Measurements from ENCODE around the gene FHIT.

The FHIT gene

DNA sequence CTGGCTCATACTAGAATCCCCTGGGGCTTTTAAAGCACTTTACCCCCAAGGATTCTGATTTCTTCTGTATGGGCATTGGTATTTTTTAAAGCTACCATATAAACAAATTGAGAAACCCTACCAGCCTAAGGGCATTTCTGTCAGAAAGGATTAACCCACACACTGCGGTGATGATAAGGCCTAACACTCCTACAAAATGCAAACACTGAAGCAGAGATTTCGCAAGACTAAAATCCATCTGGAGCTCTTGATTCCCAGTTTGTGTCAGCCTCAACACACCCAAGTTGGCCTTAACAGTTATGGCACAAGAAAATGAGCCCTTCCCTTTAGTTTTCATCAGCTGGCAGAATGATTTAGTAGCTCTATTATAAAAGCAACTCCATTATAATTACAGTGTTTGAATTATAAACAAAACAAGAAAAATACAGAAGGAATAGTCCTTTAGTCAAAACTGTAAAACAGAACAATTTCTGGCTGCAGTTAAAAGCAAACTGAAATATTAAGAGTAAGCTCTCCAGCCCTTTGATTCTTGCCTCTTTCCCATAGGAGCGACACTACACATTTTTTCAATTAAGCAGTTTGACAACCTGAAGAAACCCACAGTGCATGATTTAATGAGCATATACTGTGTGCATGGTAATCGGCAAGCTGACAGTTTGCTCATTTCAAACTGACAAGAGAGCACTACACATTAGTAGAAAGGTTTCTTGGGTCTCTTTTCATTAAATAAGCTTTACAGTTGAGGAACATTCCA lies 441.2 kb downstream of the FHIT start:
- peak; percentile 17 for DNase-seq

DNA sequence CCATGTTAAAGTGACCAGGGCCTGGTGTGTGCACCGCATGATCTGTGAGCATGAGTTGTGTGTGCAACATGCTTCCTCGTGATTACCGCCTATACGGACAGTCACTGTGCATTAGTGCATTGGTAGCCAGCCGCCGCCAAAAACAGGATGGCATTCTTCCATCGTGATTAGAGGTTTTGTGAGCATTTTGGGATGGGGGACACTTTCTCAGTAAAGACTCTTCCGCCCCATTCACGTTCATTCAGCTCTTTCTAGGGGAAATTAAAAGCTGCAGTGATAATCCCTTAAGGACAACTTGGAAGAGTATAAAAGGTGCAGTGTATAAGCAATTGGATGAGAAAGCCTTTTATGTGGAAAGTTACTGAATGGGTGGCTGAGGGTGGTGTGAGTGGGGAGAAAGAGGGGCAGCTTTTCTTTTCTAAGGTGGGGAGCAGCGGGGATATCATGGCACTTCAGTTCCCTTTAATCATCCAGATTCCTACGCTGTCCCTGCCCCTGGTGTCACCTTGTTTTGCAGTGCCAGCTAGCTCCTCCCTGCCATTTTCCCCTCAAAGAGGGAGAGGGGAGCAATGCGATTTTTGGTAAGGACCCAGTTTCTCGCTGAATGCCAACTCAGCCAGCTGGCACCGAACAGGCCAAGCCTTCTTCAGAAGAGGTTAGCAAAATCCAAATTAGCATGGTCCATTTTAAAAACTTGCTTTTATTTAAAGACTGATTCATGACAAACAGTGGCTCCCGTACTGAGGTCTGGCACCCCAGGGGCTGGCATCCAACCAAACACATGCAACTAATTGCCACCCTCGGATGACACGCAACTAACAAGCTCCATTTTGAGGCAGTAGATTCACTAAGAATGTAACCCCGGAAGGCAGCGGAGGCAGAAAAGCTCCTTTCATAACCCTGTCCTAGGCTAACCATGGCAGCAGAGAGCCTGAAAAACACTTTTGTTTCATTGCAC lies 447.8 kb downstream of the FHIT start:
- DNase-seq: no peak

DNA sequence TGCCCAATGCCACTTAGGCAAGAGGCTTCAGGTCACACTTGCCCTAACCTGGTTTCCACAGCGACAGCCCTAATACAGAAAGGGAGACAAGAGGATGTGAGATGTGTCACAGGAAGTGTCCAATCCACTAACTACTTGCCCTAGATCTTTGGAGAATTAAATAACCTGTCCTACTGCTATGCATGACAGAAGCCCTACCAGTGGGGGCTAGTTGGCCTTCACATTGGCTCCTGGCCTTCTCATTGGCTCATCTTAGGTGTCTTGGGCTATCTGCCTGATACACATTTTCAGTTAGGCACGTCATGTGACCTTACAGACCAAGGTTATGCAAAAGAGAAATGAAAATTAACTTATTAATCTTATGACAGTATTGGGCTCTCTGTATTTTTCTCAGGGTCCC lies 449.9 kb downstream of the FHIT start:
- DNase-seq: no peak

DNA sequence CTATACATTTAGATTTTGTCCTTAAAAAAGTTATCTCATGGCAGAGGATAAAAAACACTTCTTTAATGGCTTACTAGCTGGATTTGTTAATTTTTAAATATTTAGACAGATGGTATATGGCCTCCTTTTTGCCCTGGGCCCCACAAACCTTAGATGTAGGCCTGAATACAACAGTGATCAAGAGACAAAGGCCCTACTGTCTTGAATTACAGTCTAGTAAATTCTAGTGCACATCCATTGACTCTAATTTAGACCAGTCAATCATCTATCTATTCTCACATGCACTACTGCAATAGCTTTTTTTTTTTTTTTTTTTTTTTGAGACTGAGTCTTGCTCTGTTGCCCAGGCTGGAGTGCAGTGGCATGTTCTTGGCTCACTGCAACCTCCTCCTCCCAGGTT lies 452.8 kb downstream of the FHIT start:
- no peak for DNase-seq

DNA sequence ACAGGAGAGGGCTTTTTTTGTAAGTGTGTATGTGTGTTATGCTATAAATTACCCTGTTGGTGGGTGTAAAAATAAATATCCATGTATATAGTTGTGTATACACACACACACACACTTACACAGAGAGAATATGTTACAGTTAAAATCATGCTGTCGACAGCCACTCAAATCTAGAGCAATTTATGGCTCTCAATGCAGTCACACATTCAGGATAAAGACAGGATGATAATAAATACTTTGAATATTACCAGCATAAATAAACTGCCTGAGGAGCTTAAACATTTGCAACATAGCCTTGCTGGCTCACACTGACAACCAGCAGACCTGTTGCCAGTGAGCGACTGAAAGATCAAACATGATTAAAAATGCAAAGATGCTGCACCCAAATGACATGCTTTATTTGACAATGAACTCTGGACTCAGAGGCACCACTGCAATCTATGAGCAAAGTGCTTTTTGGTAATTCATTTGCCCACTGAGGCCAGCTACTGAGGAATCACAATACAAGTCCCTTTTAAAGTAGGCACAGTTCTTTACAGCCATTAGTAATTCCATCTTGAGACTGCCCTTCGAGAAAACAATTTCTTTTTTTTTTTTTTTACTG lies 458.9 kb downstream of the FHIT start:
- DNase-seq: no peak

DNA sequence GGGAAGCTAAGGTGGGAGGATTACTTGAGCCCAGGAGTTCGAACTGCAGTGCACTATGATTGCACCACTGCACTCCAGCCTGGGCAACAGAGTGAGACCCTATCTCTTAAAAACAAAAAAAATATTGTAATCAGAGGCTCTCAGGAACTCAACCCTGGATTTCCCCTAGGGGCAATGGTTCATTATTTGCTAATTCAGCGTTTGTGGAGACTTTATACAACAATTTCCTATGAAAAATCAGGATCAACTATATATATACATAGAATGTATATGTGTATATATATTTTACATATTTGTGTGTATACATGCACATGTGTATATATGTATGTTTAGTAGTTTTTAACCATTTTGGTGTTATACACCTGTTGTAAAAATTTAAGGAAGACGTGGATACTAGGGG lies 463.1 kb downstream of the FHIT start:
- DNase-seq: no peak

DNA sequence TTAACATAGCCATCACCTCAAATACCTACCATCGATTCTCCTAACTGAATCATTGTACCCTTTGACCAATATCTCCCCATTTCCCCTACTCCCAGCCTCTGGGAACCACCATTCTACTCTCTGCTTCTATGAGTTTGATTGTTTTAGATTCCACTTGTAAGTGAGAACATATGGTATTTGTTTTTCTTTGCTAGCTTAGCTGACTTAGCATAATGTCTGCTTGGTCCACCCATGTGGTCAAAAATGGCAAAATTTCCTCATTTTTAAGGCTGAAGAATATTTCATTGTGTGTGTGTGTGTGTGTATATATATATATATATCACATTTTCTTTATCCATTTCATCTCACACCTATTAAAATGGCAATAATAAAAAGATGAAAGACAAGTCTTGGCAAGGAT lies 469.3 kb downstream of the FHIT start:
- no peak for DNase-seq

DNA sequence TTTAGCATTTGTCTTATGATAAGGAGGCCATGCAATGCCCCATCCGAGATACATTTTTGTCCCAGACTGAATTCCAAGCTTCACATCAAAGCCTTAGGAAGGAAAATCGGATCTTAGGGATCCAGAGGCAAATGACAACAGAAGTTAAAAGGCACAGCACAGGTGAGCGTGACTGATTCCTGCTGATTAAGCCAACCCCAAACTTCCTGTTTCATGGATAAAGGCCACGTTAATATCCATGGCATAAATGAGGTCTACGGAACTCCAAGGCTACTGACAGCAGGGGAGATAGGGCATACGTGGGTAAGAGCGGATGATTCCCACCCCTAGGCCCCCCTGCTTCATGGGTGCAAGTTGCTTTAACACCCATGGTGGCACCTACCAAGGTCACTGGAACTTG lies 471.6 kb downstream of the FHIT start:
- DNase-seq: no peak

DNA sequence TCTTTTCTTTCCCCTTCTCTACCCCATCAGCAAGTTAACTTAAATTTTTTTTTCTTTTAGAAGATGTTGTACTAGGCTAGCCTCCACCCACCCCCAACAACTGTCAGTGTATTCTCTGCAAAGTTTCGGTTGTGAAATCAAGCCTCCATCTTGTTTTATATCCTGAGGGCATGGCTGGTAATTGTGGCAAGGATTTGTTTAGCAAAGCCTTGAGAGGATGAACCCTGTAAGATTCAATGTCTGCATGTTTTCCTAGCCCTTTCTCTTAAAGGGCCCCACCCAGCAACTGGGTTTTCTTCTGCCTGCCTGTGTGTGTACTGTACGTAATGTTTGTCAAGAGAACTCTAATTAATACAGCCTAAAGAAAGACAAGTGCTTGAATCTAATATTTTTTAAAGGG lies 475.3 kb downstream of the FHIT start:
- DNase-seq: no peak

DNA sequence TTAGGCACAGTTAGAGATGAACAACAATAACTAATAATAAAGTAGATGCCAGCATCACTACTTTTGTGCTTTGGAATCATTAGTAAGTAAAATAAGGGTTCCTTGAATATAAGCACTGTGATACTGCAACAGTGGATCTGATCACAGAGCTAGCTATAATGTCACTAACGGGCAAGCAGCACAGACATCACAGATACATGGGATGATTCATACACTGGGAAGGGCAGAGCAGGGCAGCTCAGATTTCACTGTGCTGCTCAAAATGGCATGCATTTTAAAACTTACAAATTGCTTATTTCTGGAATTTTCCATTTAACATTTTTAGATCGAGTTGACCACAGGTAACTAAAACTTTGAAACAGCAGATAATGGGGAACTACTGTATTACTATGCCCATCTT lies 476.6 kb downstream of the FHIT start:
- DNase-seq: no peak

DNA sequence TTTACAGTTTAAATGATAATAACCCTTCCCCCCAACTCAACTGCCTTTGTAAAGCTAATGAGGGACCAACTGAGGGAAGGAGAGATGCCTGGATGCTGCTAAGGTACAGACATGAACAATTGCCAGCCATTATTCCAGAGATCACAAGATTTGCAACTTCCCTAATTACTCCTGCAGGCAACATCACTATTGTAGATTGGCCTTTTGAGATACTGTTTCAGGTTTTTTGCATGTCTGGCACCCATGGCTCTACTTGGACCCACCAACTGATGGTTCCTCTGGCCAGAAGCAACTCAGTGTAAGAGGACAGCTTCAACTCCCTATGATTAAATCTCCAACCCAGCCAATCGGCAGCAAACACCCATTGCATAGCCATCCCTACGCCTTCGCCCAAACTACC lies 478.7 kb downstream of the FHIT start:
- no peak for DNase-seq

DNA sequence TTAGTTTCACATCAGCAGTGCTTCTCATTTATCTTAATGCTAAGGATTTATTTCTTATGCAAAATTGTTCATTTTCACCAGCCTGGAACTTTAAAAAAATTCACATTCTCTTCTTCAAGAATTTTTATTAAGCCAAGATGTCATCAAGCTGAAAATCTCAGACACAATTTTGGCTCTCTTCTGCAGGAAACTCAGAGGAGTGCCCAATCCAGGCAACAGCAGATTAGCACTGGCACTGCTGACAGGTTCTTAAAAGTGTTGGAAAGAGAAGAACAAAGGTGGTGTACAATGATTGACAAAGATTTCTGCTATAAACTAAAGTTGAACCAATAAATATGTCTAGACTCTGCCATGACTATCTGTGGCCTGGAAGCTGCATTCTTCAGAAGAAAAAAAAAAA lies 479.5 kb downstream of the FHIT start:
- no peak for DNase-seq

DNA sequence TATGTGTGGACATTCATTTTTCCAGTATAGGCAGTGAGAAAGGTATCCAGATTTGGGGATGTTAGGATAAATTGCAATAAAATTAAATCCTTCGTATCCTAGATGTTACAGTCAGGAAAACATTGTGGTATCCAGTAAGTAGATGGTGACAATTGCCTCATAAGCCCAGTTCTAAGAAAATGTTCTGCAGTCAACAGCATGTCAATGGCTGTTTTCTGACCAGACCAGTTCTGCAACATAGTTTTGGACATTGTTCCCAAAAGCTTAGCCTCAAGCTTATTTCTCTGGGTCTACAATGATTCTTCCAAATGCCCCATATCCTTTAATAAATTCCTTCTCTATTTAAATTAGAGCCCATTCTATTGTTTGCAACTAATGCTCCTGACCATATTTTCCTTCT lies 480.7 kb downstream of the FHIT start:
- DNase-seq: no peak

DNA sequence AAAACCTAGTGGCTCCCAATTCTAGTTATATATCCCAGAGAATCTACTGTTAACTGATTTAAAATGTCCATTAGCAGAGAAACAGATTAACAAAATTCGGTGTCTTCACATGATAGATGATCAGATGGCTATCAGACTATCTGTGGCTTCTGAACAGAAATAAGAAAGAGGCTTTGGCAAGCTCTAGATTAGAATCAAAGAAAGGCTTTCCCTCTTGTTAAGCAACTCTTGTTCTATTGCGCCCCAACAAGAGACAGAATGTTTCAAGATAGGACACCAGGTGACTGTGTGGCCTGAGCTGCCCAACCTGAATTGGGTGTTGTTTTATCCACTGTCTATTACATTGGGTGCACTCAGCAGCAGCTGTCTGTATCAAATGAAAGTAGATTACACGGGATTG lies 483.7 kb downstream of the FHIT start:
- no peak for DNase-seq

DNA sequence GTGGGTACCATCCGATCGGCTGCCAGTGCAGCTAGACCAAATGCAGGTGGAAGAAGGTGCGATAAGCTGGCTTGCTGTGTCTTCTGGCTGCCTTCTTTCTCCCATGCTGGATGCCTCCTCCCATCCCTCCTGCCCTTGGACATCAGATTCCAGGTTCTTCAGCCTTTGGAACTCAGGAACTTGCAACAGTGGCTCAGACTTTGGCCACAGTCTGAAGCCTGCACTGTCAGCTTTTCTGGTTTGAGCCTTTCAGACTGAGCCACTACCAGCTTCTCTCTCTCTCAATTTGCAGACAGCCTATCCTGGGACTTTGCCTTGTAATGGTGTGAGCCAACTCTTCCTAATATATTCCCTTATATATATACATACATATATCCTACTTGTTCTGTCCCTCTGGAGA lies 485.5 kb downstream of the FHIT start:
- DNase-seq: no peak

DNA sequence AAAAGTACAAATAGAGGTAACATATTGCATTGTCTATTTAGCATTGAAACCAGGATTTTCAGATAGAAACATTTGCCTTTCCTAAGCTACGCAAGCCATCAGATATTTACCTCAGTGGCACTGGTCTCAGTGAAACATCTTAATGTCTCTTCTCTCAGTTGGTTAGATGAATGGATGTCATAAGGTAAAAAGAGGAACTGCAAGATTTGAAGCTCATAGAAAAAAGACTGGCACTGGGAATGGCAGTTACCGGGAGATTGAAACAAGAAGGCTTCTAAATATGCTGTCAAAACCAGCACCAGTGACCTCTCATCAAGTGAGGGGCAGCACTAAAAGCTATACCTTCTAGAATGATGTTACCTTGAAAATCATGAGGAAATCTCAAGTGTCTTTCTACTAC lies 486.4 kb downstream of the FHIT start:
- no peak for DNase-seq

DNA sequence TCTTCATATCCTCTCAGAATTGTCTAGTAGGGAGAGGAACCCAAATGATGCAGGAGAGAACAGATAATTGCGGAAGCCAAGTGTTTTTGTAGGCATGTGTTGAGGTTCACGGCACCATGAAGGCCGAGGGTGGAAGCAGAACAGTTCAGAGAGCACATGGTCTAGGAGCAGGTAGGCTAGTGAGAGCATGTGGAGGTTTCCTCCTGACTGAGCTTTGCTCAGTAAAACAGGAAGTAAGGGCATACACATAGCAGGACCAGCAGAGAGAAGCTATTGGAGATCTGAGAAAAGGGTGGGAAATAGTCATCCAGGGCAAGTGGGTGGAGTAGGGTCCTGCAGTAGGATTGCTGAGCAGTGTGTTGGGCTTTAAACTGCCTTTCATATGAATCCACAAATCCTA lies 491.1 kb downstream of the FHIT start:
- no peak for DNase-seq

DNA sequence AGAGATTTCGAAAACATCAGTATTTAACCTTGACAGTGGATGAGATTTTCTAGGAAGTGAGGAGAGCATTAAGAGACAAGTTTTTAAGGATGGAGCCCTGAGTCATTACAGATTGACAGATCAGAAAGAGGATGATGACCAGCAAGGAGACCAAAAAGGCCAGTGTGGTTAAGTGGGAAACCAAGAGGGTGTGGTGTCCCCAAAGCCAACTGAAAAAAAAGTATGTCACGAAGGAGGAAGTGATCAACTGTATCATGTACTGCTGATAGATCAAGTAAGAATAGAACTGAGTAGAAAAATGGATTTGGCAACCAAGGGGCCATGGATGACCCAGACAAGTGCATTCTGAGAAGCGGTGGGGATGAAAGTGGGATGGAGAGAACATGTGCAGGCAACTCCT lies 491.8 kb downstream of the FHIT start:
- DNase-seq: no peak

DNA sequence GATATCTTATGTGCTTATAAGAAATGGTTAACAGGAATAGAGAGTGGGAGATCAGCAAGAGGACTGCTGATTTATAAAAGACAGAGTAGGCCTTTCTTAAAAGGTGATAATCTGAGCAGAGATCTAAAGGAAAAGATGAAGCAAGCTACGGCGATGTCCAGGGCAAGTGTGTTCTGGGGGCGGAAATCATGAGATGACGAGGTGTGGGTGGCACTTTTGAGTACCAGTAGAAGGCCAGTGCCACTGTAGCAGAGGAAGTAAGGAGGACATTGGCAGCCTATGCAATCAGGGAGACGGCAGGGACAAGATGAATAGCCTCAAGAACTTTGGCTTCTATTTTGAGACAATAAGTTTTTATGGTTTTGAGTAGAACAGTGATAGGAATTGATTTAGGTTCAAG lies 492.4 kb downstream of the FHIT start:
- DNase-seq: no peak

DNA sequence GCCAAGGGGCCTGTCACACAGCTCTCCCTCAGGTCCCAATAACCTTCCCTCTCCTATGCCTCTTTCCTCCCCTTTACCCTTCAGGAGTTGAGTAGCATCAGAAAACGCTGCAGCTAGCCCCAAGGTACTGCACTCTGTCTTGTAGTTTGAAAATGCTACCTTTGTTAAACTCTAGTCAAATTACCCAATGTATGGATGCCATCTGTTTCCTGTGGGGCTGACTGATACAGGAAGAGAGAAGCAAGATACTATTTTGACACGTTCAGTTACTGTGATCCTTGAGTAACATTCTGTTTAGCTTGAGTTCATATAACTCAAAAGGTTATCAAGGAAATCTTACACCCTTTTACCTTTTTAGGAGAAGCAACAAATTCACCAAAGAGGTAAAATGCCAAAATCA lies 493.1 kb downstream of the FHIT start:
- DNase-seq: no peak

DNA sequence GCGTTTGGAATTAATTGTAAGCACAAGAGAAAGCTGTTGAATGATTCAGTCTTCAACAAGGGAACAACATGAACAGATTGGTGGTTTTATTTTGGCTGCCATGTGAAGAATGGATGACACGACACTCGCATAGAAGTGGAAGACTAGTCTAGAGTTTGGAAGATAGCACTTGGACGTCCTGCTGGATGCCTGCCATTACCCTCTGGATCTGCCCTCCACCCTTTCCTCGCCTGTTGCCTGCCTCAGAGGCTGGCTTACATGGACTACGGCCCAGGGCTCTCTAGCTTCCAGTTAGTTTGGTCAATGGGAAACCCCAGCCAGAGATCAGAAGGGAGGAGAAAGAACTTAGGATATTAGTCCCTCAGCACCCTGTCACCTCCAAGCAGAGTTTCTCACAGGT lies 493.5 kb downstream of the FHIT start:
- DNase-seq: no peak

DNA sequence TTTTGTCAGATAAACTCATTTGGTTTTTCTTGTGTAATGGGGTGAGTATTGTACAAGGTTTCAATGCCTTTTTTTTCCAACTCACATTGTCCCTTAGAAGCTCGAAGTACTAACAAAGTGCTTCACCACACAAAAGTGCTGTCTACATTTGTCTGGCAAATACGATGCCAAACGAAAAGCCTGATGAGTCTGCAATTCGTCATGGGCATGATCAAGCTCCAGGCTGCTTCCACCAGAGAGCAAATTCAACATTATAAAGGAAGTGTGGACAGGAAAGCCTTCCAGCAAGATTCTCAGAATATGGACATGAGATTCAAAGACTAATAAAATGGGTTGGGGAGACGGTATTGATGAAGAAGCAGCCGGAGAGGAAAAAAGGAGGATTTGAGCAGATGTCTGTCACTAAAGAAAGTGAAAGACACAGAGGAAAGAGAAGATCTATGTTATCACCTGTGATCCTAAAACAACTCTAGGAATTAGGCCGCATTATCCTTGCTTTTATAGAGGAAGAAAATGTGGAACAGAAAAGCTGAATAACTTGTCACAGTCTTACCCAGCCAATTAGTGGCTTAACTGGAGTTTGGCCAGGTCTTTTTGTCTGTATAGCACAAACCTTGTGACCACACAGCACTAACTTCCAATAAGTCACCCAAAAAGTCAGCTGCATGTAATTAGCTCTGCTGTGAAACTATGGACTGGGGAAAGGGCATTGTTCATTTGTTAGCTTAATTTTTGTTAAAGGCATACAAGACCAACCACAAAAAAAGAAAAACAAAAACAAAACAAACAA lies 494.8 kb downstream of the FHIT start:
- no peak for DNase-seq

DNA sequence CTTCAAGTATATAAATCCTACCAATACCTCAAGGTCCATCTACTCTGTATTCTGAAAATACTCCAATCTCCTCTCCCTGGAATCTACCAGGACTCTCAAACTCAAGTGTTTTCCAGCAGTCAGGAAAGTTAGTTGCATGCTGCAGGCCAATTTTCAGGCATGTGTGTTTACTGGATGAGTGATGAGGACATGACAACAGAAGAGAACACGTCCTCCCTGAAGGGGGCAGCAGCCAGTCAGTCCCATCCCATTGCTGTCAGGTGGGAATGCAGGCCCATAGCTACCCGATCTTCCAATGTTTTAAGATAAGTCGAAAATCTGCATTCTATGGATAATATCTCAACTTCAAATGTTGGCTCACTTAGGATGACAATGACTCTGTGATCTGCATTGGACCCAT lies 496.2 kb downstream of the FHIT start:
- no peak for DNase-seq
